ENCODE measurements around the gene FKBP5.
"Not testable (repeated sequence)": the region's sequence is repeated elsewhere in the genome, so short reads cannot be mapped to it uniquely, and the experiment has no call there.

FKBP5 gene

GRCh38 chr6:35570885-35571330 lies 117.8 kb downstream of the FKBP5 start:
- DNase-seq; in situ Hi-C loops (cut with MboI; ENCODE audit: low pct_unique_long_range_greater_than_20kb, low sequenced_read_pairs): not testable (repeated sequence)

GRCh38 chr6:35569011-35569461 lies 119.7 kb downstream of the FKBP5 start:
- in situ Hi-C loops (cut with MboI; ENCODE audit: low pct_unique_long_range_greater_than_20kb, low sequenced_read_pairs), result no loop called here
- peak; percentile 50 for DNase-seq

GRCh38 chr6:35566794-35567193 lies 121.9 kb downstream of the FKBP5 start:
- no peak for DNase-seq
- in situ Hi-C loops (cut with MboI; ENCODE audit: low pct_unique_long_range_greater_than_20kb, low sequenced_read_pairs), result no loop called here

GRCh38 chr6:35564733-35565132 lies 124.0 kb downstream of the FKBP5 start:
- in situ Hi-C loops (cut with MboI; ENCODE audit: low pct_unique_long_range_greater_than_20kb, low sequenced_read_pairs), result no loop called here

GRCh38 chr6:35562060-35562459 lies 126.7 kb downstream of the FKBP5 start:
- no peak for DNase-seq
- in situ Hi-C loops (cut with MboI; ENCODE audit: low pct_unique_long_range_greater_than_20kb, low sequenced_read_pairs), result no loop called here

More at GRCh38 chr6:35564733-35565132, 124.0 kb downstream of the FKBP5 start:
- DNase-seq, result no peak

GRCh38 chr6:35561113-35561512 lies 127.6 kb downstream of the FKBP5 start:
- in situ Hi-C loops (cut with MboI; ENCODE audit: low pct_unique_long_range_greater_than_20kb, low sequenced_read_pairs), result no loop called here
- DNase-seq, result no peak

GRCh38 chr6:35558571-35558970 lies 130.1 kb downstream of the FKBP5 start:
- in situ Hi-C loops (cut with MboI; ENCODE audit: low pct_unique_long_range_greater_than_20kb, low sequenced_read_pairs), result no loop called here
- no peak for DNase-seq

- in situ Hi-C loops (cut with MboI; ENCODE audit: low pct_unique_long_range_greater_than_20kb, low sequenced_read_pairs), result no loop called here
These were observed 131.5 kb downstream of the FKBP5 start for GRCh38 chr6:35557239-35557638.

GRCh38 chr6:35554811-35555210 lies 133.9 kb downstream of the FKBP5 start:
- in situ Hi-C loops (cut with MboI; ENCODE audit: low pct_unique_long_range_greater_than_20kb, low sequenced_read_pairs), result no loop called here
- no peak for DNase-seq

More at GRCh38 chr6:35557239-35557638, 131.5 kb downstream of the FKBP5 start:
- DNase-seq, result no peak

GRCh38 chr6:35553315-35553714 lies 135.4 kb downstream of the FKBP5 start:
- in situ Hi-C loops (cut with MboI; ENCODE audit: low pct_unique_long_range_greater_than_20kb, low sequenced_read_pairs), result no loop called here
- no peak for DNase-seq

GRCh38 chr6:35552285-35552917 lies 136.3 kb downstream of the FKBP5 start:
- in situ Hi-C loops (cut with MboI; ENCODE audit: low pct_unique_long_range_greater_than_20kb, low sequenced_read_pairs), result no loop called here
- peak; percentile 70 for DNase-seq

GRCh38 chr6:35550437-35550836 lies 138.3 kb downstream of the FKBP5 start:
- in situ Hi-C loops (cut with MboI; ENCODE audit: low pct_unique_long_range_greater_than_20kb, low sequenced_read_pairs), result no loop called here
- DNase-seq, result no peak

GRCh38 chr6:35547676-35548075 lies 141.0 kb downstream of the FKBP5 start:
- no peak for DNase-seq
- in situ Hi-C loops (cut with MboI; ENCODE audit: low pct_unique_long_range_greater_than_20kb, low sequenced_read_pairs), result no loop called here

GRCh38 chr6:35544769-35545361 lies 143.8 kb downstream of the FKBP5 start:
- no peak for DNase-seq
- in situ Hi-C loops (cut with MboI; ENCODE audit: low pct_unique_long_range_greater_than_20kb, low sequenced_read_pairs), result no loop called here

- DNase-seq, result no peak
- in situ Hi-C loops (cut with MboI; ENCODE audit: low pct_unique_long_range_greater_than_20kb, low sequenced_read_pairs), result no loop called here
These were observed 145.1 kb downstream of the FKBP5 start for GRCh38 chr6:35543459-35544193.

- no peak for DNase-seq
- in situ Hi-C loops (cut with MboI; ENCODE audit: low pct_unique_long_range_greater_than_20kb, low sequenced_read_pairs), result no loop called here
These were observed 146.9 kb downstream of the FKBP5 start for GRCh38 chr6:35541836-35542235.

GRCh38 chr6:35539223-35539622 lies 149.5 kb downstream of the FKBP5 start:
- DNase-seq, result no peak
- in situ Hi-C loops (cut with MboI; ENCODE audit: low pct_unique_long_range_greater_than_20kb, low sequenced_read_pairs), result no loop called here

- in situ Hi-C loops (cut with MboI; ENCODE audit: low pct_unique_long_range_greater_than_20kb, low sequenced_read_pairs); DNase-seq: not testable (repeated sequence)
These were observed 152.9 kb downstream of the FKBP5 start for GRCh38 chr6:35535847-35536246.

- DNase-seq, result no peak
- in situ Hi-C loops (cut with MboI; ENCODE audit: low pct_unique_long_range_greater_than_20kb, low sequenced_read_pairs), result no loop called here
These were observed 154.1 kb downstream of the FKBP5 start for GRCh38 chr6:35534407-35535170.
